ENCODE results near the gene IL4R.

GRCh38 chr16:27290562-27290961, 23.2 kb upstream of the IL4R start:
- TF ChIP-seq TCF12 (IDR thresholded peaks at IDR 0.05; ENCODE audit: low read depth, low read length) (no peak), ATF3 (IDR thresholded peaks at IDR 0.05; ENCODE audit: borderline replicate concordance, extremely low read depth, low read depth, low read length) (no peak), BCL3 (IDR thresholded peaks at IDR 0.05; ENCODE audit: borderline replicate concordance, insufficient read depth, low read depth, low read length, poor library complexity, severe bottlenecking) (no peak), NFYA (IDR thresholded peaks at IDR 0.05; ENCODE audit: borderline replicate concordance, low read depth, low read length) (no peak), CTCF (IDR thresholded peaks at IDR 0.05 in 2 of 3, conservative IDR thresholded peaks at IDR 0.05 in 1 of 3; ENCODE audit: control insufficient read depth in 2 of 3, extremely low read depth in 1 of 3, insufficient read depth in 1 of 3, low read depth in 3 of 3, low read length in 3 of 3) (no peak)
